ENCODE results near the gene ZDHHC12. TPM values are rescaled to one million over a fixed set of nuclear protein-coding genes. Genes with fewer than 3 reads are reported as not detected.

ZDHHC12 gene
- total RNA-seq, 1 donor from 2014 or later = 23.6 TPM

- DNase-seq (ENCODE audit: low spot score) = no peak
- H3K4me3 Mint-ChIP-seq (ENCODE audit: unreplicated experiment) = no peak overlapping the region
These were observed 7.2 kb upstream of the ZDHHC12 start for GRCh38 chr9:128731093-128731492.

GRCh38 chr9:128729766-128730517 is 6.0 kb upstream of the ZDHHC12 start:
- H3K27me3 Mint-ChIP-seq (ENCODE audit: low read depth) = no peaks in the 10 kb centered on the region
- no peak overlapping the region for H3K4me3 Mint-ChIP-seq (ENCODE audit: unreplicated experiment)
- H3K9me3 Mint-ChIP-seq (ENCODE audit: low read depth) = no peaks in the 10 kb centered on the region

More at GRCh38 chr9:128731093-128731492, 7.2 kb upstream of the ZDHHC12 start:
- no peak overlapping the region for H3K27ac Mint-ChIP-seq (ENCODE audit: unreplicated experiment)
- peaks cover 3% of the 10 kb centered on the region for H3K4me1 Mint-ChIP-seq (ENCODE audit: low read depth)
- no peaks in the 10 kb centered on the region for H3K9me3 Mint-ChIP-seq (ENCODE audit: low read depth)
- TF ChIP-seq CTCF (IDR thresholded peaks at IDR 0.05) = no peak
- H3K27me3 Mint-ChIP-seq (ENCODE audit: low read depth) = no peaks in the 10 kb centered on the region
- peaks cover 12% of the 10 kb centered on the region for H3K36me3 Mint-ChIP-seq (ENCODE audit: low read depth)

GRCh38 chr9:128729302-128729701 is 5.4 kb upstream of the ZDHHC12 start:
- Mint-ChIP-seq H3K9me3 (ENCODE audit: low read depth) (no peaks in the 10 kb centered on the region), H3K4me1 (ENCODE audit: low read depth) (peaks cover 12% of the 10 kb centered on the region), H3K4me3 (ENCODE audit: unreplicated experiment) (no peak overlapping the region), H3K36me3 (ENCODE audit: low read depth) (peaks cover 5% of the 10 kb centered on the region), H3K27ac (ENCODE audit: unreplicated experiment) (no peak overlapping the region), H3K27me3 (ENCODE audit: low read depth) (no peaks in the 10 kb centered on the region)
- TF ChIP-seq CTCF (IDR thresholded peaks at IDR 0.05) = no peak
- DNase-seq (ENCODE audit: low spot score) = no peak

More at GRCh38 chr9:128729766-128730517, 6.0 kb upstream of the ZDHHC12 start:
- no peak for TF ChIP-seq CTCF (IDR thresholded peaks at IDR 0.05)
- no peak overlapping the region for H3K27ac Mint-ChIP-seq (ENCODE audit: unreplicated experiment)
- H3K4me1 Mint-ChIP-seq (ENCODE audit: low read depth) = peaks cover 5% of the 10 kb centered on the region
- peaks cover 7% of the 10 kb centered on the region for H3K36me3 Mint-ChIP-seq (ENCODE audit: low read depth)
- DNase-seq (ENCODE audit: low spot score) = no peak

GRCh38 chr9:128728298-128728697 is 4.4 kb upstream of the ZDHHC12 start:
- no peak for DNase-seq (ENCODE audit: low spot score)
- peaks cover 3% of the 10 kb centered on the region for H3K36me3 Mint-ChIP-seq (ENCODE audit: low read depth)

More at GRCh38 chr9:128728298-128728697, 4.4 kb upstream of the ZDHHC12 start:
- no peak overlapping the region for H3K4me3 Mint-ChIP-seq (ENCODE audit: unreplicated experiment)
- H3K4me1 Mint-ChIP-seq (ENCODE audit: low read depth) = peaks cover 14% of the 10 kb centered on the region
- H3K9me3 Mint-ChIP-seq (ENCODE audit: low read depth) = no peaks in the 10 kb centered on the region
- no peaks in the 10 kb centered on the region for H3K27me3 Mint-ChIP-seq (ENCODE audit: low read depth)
- no peak for TF ChIP-seq CTCF (IDR thresholded peaks at IDR 0.05)
- no peak overlapping the region for H3K27ac Mint-ChIP-seq (ENCODE audit: unreplicated experiment)
